Heart left ventricle (tissue), 16 donors: ENCODE measurements around the gene ADAMTS1. TPM values are rescaled to one million over a fixed set of nuclear protein-coding genes. Genes with fewer than 3 reads are reported as not detected.

Experiments
- ATAC-seq, 4 donors: fragments of 200-7000 bp; cut with Tn5 transposase; one replicate each; pipeline ENCODE4 v1.9.1; 2020 to 2022; ENCODE audit warnings: moderate library complexity in 4 of 4, mild to moderate bottlenecking in 3 of 4, moderate number of reproducible peaks in 1 of 4
- DNase-seq, 5 donors: peaks; one replicate each; pipeline ENCODE4 v3.0.0-alpha.2; 2020
- H3K27ac ChIP-seq, 12 donors: fragments of 200-600 bp; sonication (generic) in 4 of 12; one replicate each; pipeline versions ENCODE4 v1.5.0 to v1.8.0; 2016 to 2022; ENCODE audit warnings: mild to moderate bottlenecking in 2 of 12
- H3K27me3 ChIP-seq, 9 donors: fragments of 200-600 bp; sonication (generic) in 2 of 9; one replicate each; pipeline versions ENCODE4 v1.5.1 to v1.8.0; 2016 to 2022; ENCODE audit warnings: mild to moderate bottlenecking in 3 of 9
- H3K36me3 ChIP-seq, 9 donors: fragments of 200-600 bp; sonication (generic) in 2 of 9; one replicate each; pipeline versions ENCODE4 v1.5.0 to v1.8.0; 2018 to 2022; ENCODE audit warnings: mild to moderate bottlenecking in 2 of 9
- H3K4me1 ChIP-seq, 12 donors: fragments of 200-600 bp; sonication (generic) in 4 of 12; one replicate each; pipeline versions ENCODE4 v1.5.0 to v1.8.0; 2016 to 2022; ENCODE audit warnings: mild to moderate bottlenecking in 3 of 12
- H3K4me3 ChIP-seq, 12 donors: fragments of 200-600 bp; sonication (generic) in 4 of 12; one replicate each; pipeline versions ENCODE4 v1.5.0 to v1.8.0; 2017 to 2022; ENCODE audit warnings: mild to moderate bottlenecking in 9 of 12, moderate library complexity in 4 of 12
- H3K9me3 ChIP-seq, 12 donors: fragments of 200-600 bp; sonication (generic) in 4 of 12; one replicate each; pipeline versions ENCODE4 v1.5.0 to v1.8.0; 2016 to 2022; ENCODE audit warnings: mild to moderate bottlenecking in 1 of 12
- POLR2A ChIP-seq, 2 donors: fragments of 450-650 bp; IDR thresholded peaks; one replicate each; pipeline ENCODE4 v1.6.1; 2017; ENCODE audit warnings: antibody characterized with exemption in 2 of 2, mild to moderate bottlenecking in 2 of 2, moderate library complexity in 2 of 2
- WGBS, 4 donors: extraction: QIAGEN DNeasy Blood & Tissue Kit in 2 of 4; methylation state at CpG; one replicate each; pipeline versions ENCODE4 v1.1.5 to v1.1.7; 2013 to 2018; 5-methylcytosine and 5-hydroxymethylcytosine counted together
- intact Hi-C, 10 donors: fragments of 100-400 bp; cut with DNase I; formaldehyde crosslinking; loops; one replicate each; pipeline versions ENCODE4 v1.11.1 to v1.14.2; 2022
- polyA plus RNA-seq, 2 donors: library from polyadenylated mRNA; stranded (reverse); fragments of 200-250 nt; gene quantifications; one replicate each; pipeline ENCODE4 v1.2.3, GENCODE V29; 2013
- total RNA-seq, 9 donors: library from RNA; depleted of rRNA in 2 of 9; stranded (reverse); fragments of >200 nt in 2 of 9; fragmentation: NEBNext Ultra II Directional in 3 of 9; extraction: Animal tissue kit (Norgen Biotek cat#: 25700) in 3 of 9; gene quantifications; one replicate each; pipeline versions ENCODE4 v1.1.0 to v1.2.4, GENCODE V29; 2016 to 2023
- TF ChIP-seq, protein P1 (sequence below), 12 donors: fragments of 200-600 bp; sonication (generic) in 4 of 12; IDR thresholded peaks; one replicate each; pipeline versions ENCODE4 v1.5.0 to v1.8.0; 2018 to 2022; ENCODE audit warnings: antibody characterized with exemption in 12 of 12, mild to moderate bottlenecking in 5 of 12
- donor health status: ischemic (EF 13 %, LVEDD 7.1; RV severe dilation, severe dysfunction).
- donor health status: healthy with polysubstance abuse.
- donor health status: DM: no; HTN: yes; CAD: no.
- donor health status: DM: no; HTN: no; CAD: no.
- donor health status: ischemic (EF 25% LVEDD 6.9; RV normal size, moderate dysfunction).
- donor health status: ischemic (EF 25% LVEDD 5.7; RV mildly dilated, moderate dysfunction).
- donor health status: healthy.
- donor health status: DM: yes; HTN: yes; CAD: no.
- donor health status: ischemic (EF 35%, LVEDD 5.7; RV mildly dilated, moderate dysfunction).
- donor health status: nonischemic (EF 11% LVEDD 7.7; RV severe dilation, severe dysfunction).
- donor health status: DM: yes; HTN: yes; CAD: no.
- donor health status: PGD.
- donor health status: ischemic (EF 29% LVEDD 5.4; RV normal size, mild dysfunction).
- donor health status: nonischemic (EF 23%, LVEDD 6.1; RV moderate dilation, normal function).

Gene ADAMTS1
- total and polyA plus RNA-seq, 11 donors = 14.8 to 87.8 (median 60.7) TPM

DNA sequence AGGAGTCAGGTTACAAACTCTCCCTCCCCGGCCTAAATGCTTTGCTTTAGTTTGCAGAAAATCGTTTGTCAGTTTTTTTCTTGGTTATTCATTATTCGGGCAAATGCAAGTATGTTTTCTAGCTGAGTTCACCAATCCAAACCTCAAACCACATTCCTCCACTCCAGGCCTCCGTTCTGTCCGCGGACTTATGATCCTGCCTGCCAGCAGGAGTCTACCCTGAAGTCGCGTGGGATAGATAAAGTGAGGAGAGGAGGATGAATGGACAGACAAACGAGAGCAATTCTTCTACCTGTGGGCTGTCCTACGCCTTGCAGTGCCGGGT, 1.3 kb downstream of the ADAMTS1 start:
- H3K27ac ChIP-seq = peak overlapping the region; percentile 96 to 98 (median 98)
- peaks cover 4 to 39% (median 36%) of the 10 kb centered on the region in 9 donors for H3K36me3 ChIP-seq
- peak in 1 of 5 donors; percentile 19 for DNase-seq
- peak in 1 of 4 donors; percentile 0 for ATAC-seq
- WGBS, 4 donors = 0 to 1% (median 1%) methylated on average over 11 of the region's 11 CpGs
- H3K27me3 ChIP-seq = peaks cover 0 to 38% (median 0%) of the 10 kb centered on the region in 9 donors
- TF ChIP-seq POLR2A (IDR thresholded peaks at IDR 0.05) = no peak
- TF ChIP-seq, protein P1, sequence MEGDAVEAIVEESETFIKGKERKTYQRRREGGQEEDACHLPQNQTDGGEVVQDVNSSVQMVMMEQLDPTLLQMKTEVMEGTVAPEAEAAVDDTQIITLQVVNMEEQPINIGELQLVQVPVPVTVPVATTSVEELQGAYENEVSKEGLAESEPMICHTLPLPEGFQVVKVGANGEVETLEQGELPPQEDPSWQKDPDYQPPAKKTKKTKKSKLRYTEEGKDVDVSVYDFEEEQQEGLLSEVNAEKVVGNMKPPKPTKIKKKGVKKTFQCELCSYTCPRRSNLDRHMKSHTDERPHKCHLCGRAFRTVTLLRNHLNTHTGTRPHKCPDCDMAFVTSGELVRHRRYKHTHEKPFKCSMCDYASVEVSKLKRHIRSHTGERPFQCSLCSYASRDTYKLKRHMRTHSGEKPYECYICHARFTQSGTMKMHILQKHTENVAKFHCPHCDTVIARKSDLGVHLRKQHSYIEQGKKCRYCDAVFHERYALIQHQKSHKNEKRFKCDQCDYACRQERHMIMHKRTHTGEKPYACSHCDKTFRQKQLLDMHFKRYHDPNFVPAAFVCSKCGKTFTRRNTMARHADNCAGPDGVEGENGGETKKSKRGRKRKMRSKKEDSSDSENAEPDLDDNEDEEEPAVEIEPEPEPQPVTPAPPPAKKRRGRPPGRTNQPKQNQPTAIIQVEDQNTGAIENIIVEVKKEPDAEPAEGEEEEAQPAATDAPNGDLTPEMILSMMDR (IDR thresholded peaks at IDR 0.05) = no peak
- no peaks in the 10 kb centered on the region for H3K9me3 ChIP-seq
- H3K4me1 ChIP-seq = peaks cover 15 to 59% (median 42%) of the 10 kb centered on the region in 12 donors
- intact Hi-C loops = loop anchor here in 9 of 10 donors (1.0 to 10.0 kb wide), 11 partner anchors 28 to 1907 kb away; no protein-coding TSS in a partner anchor
- H3K4me3 ChIP-seq = peak overlapping the region; percentile 61 to 94 (median 84)

DNA sequence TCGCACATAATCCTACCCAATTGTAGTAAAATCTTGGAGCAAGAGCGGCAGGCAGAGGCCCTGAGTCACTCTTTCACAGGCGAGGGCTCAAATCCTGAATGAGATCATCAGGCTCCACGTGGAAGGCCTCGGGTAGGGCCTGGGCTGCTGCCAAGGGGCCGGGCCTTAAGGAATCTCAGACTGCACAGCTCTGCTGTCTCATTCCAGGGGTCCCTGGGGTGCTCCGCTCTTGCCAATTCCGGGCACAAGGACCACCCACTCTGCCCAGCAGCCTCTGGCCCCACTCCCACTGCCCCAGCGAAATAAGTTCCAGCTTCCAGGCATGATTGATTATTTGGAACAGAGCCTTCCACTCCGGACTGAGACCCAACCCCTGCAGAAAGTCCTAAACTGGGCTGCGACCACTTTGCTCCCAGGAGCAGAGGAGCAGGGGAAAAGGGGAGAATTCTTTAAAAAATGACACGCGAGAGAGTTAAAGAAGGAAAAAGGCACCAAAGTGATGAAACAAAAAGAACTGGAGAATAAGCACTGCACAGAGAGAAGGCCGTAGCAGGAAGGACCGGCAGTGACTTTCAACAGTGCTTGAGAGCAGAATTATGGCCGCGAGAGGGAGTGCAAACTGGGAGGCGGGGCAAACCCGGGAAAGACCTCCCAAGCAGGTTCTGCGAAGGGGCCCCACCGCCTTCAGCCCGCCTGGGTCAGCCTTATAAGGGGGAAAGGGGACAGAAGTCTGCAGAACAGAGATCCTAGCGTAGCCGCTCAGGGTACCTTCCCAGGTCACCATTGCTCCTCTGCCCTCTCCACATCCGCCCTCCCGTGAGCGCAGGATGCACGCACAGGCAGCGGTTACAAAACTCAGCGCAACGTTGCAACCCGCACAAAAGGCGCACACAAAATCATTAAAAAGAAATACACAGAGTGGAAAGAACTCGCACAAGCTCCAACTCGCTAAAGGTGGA, 2.0 kb downstream of the ADAMTS1 start:
- intact Hi-C loops = loop anchor here in 8 of 10 donors (1.0 to 10.0 kb wide), 9 partner anchors 27 to 1792 kb away; no protein-coding TSS in a partner anchor
- H3K4me1 ChIP-seq = peaks cover 15 to 65% (median 46%) of the 10 kb centered on the region in 12 donors
- peaks cover 4 to 46% (median 42%) of the 10 kb centered on the region in 9 donors for H3K36me3 ChIP-seq
- H3K4me3 ChIP-seq = peak overlapping the region; percentile 61 to 94 (median 84)
- H3K9me3 ChIP-seq = no peaks in the 10 kb centered on the region
- WGBS, 4 donors = 1 to 3% (median 1%) methylated on average over 35 of the region's 35 CpGs
- ATAC-seq (peak; percentile 60 to 68 (median 64)), DNase-seq (peak; percentile 93 to 96 (median 94))
- peak in 1 of 2 donors; percentile 23 for TF ChIP-seq POLR2A (IDR thresholded peaks at IDR 0.05)
- TF ChIP-seq, protein P1 (IDR thresholded peaks at IDR 0.05) = peak in 11 of 12 donors; percentile 4 to 54 (median 30)
- H3K27me3 ChIP-seq = peaks cover 0 to 38% (median 0%) of the 10 kb centered on the region in 9 donors
- H3K27ac ChIP-seq = peak overlapping the region; percentile 96 to 98 (median 98)

DNA sequence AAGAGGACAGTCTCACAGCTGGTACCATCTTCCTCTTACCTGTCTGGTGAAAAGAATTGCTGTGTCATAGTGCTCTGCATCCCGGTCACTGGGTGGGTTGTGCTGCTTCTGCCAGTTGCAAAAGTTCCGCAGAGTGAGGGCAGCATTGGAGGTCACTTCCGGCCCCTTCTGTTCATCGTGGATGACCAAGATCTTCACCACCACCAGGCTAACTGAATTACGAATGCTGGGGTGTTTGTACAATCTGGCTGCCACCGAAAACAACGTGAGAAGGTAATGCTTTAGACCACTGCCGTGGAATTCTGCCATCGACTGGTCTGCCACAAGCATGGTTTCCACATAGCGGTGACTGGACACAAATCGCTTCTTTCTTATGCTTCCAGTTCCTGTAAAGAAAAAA, 2.9 kb downstream of the ADAMTS1 start:
- Histone ChIP-seq H3K4me3 (peak overlapping the region in 11 of 12 donors; percentile 61 to 94 (median 83)), H3K4me1 (peaks cover 17 to 74% (median 50%) of the 10 kb centered on the region in 12 donors)

More for the DNA sequence above, 2.9 kb downstream of the ADAMTS1 start:
- ATAC-seq = no peak
- H3K9me3 ChIP-seq = no peaks in the 10 kb centered on the region
- H3K27ac ChIP-seq = peak overlapping the region; percentile 96 to 98 (median 98)
- peak in 1 of 5 donors; percentile 29 for DNase-seq
- intact Hi-C loops = loop anchor here in 8 of 10 donors (2.0 to 10.0 kb wide), 8 partner anchors 40 to 1793 kb away; no protein-coding TSS in a partner anchor
- H3K36me3 ChIP-seq = peaks cover 6 to 55% (median 52%) of the 10 kb centered on the region in 9 donors
- peaks cover 0 to 38% (median 0%) of the 10 kb centered on the region in 9 donors for H3K27me3 ChIP-seq
- TF ChIP-seq, protein P1 (IDR thresholded peaks at IDR 0.05) = no peak
- TF ChIP-seq POLR2A (IDR thresholded peaks at IDR 0.05) = no peak
- 37 to 51% (median 40%) methylated on average over 11 of the region's 11 CpGs for WGBS, 4 donors
